GM08714 (cell line): Measurements from ENCODE around the gene ELMO3.

Source experiments
- H3K4me3 ChIP-seq: fragments of 200-500 bp; sonication (Bioruptor generic); 2 replicates; pipeline ENCODE4 v1.5.1; 2014; ENCODE audit warnings: mild to moderate bottlenecking, low read length, inconsistent platforms
- ZNF274 ChIP-seq: IDR thresholded peaks from 2 replicates; pipeline ENCODE4 v1.6.1; 2012; ENCODE audit warnings: mild to moderate bottlenecking, low read depth, low read length

The ELMO3 gene

GRCh38 chr16:67157892-67158635 lies 40.9 kb upstream of the ELMO3 start:
- no peak overlapping the region for H3K4me3 ChIP-seq
- TF ChIP-seq ZNF274: no peak

DNA sequence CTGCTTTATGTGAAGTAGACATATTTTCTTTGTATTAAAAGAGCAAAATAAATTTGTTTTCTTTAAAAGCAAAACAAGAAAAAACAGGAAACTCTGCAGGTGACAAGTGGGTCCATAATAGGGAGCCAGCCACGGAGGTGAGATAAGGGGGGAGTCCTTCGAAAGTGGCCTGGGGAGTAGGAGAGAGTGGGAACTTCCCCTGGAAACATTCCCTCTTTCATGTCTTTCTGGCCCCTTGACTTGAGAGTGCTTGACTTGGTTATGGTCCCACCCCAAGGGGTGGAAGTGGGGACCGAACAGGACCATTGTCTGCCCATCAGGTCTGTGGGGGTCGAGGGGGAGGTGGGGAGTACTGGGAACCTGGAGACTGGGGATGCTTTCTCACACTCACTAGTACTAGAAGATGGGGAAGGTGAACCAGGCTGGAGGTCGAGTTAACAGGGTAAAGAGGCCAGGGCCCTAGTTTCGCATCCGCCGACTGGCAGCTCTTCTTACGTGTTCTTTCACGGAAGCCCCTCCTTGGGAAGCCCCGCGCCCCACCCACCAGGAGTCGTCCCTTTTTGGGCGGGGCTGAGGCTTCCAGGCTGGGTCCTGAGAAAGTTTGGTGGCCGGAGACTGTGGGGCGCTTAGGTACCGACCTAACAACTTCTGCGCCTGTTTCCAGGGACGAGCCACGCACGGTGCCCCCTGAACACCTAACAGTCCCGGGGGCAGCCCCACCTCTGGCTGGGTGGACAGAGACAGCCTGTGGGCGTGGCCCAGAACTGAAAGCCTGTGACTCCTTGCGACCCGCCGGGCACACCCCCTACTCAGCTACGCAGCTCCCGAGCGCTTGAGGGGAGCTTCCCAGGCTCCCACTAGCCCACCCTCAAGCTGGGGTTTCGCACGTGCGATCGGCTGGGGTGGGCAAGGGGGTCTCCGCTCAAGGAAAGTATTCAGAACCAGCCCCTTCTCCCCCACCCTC lies 40.0 kb upstream of the ELMO3 start:
- TF ChIP-seq ZNF274: no peak
- peak overlapping the region; percentile 88 for H3K4me3 ChIP-seq

GRCh38 chr16:67161595-67162058 lies 37.3 kb upstream of the ELMO3 start:
- no peak for TF ChIP-seq ZNF274
- H3K4me3 ChIP-seq: no peak overlapping the region

- H3K4me3 ChIP-seq: no peak overlapping the region; the same call in 1 of the 2 replicates
Measured at GRCh38 chr16:67162506-67163163, 36.3 kb upstream of the ELMO3 start.

GRCh38 chr16:67163164-67163998 lies 35.5 kb upstream of the ELMO3 start:
- H3K4me3 ChIP-seq: no peak overlapping the region; the same call in 1 of the 2 replicates
- no peak for TF ChIP-seq ZNF274

More at GRCh38 chr16:67162506-67163163, 36.3 kb upstream of the ELMO3 start:
- TF ChIP-seq ZNF274: no peak

DNA sequence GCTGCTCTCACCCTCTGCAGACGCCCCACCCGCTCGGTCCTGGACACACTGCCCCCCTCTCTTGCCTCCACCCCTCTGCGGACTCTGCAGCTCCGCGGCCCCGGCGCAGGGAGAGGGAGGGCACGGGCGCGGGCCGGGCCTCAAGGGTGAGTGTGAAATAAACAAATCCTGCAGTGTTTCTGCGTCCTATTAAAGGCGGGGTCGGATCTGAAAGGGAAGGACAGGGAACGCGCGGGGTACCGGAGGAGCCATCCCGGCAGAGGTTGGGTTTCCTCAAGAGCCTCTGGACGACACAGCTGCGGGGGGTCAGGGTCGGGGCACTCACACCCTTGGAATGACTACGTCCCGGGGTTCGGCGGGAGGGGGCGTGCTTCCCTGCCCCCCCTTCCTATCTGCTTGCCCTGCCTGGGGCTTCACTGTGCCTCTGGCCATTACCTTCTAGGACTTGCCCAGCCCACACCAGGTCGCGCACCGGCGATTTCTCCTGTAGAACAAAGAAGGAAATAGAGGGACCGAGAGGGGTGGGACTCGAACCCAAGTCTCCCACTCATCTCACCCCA lies 34.9 kb upstream of the ELMO3 start:
- no peak overlapping the region; the same call in 1 of the 2 replicates for H3K4me3 ChIP-seq
- no peak for TF ChIP-seq ZNF274

GRCh38 chr16:67164599-67165061 lies 34.3 kb upstream of the ELMO3 start, which contains the start of gene HSF4:
Gene HSF4 (plus strand): TSS chr16:67164745. CDS start chr16:67164812, 67 bp downstream.
- TF ChIP-seq ZNF274: no peak
- no peak within 1 kb of the TSS; the same call in 1 of the 2 replicates for H3K4me3 ChIP-seq

DNA sequence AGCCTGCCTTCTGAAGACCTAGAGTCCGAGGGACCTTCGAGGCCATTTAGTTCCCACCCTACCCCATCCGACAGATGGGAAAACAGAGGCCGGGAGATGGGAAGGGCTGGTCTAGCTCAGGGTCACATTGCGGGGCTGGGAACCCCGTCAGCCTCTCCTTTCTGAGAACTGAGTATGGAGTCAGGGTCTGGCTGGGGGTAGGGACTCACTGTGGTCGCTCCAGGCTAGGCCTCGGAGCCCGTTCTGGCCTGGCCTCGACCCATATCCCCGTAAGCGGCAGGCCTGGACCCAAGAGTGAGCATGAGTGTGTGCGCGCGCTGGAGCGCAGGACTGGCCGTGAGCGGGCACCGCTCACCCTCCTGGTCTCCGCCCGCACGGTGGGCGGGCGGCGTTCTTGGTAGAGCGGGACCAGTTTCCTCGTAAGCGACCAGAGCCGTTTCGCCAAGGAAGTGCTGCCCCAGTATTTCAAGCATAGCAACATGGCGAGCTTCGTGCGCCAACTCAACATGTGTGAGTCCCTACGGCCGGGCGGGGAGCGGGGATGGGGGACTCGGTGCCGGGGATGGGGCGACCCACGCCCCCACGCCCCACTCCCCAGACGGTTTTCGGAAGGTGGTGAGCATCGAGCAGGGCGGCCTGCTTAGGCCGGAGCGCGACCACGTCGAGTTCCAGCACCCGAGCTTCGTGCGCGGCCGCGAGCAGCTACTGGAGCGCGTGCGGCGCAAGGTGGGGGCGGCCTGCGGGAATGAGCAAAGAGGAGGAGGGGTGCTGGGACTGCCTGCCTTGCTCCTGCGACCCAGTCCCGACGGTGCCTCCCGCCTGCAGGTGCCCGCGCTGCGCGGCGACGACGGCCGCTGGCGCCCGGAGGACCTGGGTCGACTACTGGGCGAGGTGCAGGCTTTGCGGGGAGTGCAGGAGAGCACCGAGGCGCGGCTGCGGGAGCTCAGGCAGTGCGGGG lies 33.5 kb upstream of the ELMO3 start:
- no peak for TF ChIP-seq ZNF274
- H3K4me3 ChIP-seq: no peak overlapping the region

DNA sequence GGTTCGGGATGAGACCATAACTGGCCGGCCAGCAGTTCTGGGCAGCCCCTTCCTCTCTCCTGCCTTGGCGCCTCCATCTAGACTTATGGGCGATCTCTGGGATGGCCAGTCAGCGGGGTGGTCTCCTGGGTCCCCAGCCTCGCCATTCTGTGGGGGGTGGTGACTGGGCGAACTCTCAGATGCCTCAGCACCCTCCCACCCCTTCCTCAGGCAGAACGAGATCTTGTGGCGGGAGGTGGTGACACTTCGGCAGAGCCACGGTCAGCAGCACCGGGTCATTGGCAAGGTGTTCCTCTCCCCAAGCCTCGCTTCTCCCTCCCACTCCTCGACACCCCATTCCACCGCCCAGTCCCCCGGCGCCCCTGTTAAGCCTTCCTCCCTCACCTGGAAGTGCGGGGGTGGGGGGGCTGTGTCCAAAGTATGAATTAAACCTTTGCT lies 32.8 kb upstream of the ELMO3 start:
- TF ChIP-seq ZNF274: no peak
- H3K4me3 ChIP-seq: no peak overlapping the region

DNA sequence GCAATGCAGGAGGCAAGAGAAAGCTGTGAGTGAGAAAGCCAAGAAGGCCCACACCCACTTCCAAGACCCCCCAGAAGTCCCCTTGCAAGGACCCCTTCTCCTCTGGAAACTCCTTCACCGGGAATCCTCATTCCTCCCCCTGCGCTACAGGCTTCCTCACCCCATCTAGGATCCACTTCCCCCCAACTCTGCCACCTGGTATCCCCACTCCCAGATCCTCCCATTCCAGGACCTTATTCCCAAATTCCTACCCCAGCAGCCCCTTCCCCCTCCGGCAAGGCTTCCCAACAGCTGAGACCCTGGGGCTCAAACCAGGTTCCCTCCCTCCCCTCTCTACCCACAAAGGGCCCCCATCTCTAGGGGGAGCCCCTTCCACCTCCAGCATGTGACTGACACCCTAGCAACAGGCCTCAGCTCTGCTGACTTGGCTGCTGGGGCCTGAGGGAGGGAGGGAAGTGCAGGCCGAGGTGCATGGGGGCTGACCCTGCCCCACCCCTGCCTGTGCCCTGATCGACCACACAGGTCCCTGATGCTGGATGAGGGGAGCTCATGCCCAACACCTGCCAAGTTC lies 32.2 kb upstream of the ELMO3 start:
- TF ChIP-seq ZNF274: no peak
- no peak overlapping the region for H3K4me3 ChIP-seq

DNA sequence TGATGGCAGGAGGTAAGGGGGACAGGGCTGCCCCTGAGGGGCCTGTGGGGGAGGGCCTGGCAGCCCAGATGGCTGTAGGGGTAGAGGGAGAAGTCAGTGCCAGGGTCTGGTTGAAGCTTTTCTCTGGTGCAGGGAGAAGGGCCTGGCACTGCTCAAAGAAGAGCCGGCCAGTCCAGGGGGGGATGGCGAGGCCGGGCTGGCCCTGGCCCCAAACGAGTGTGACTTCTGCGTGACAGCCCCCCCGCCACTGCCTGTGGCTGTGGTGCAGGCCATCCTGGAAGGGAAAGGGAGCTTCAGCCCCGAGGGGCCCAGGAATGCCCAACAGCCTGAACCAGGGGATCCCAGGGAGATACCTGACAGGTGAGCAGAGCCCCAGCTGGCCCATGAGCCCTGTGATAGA lies 31.3 kb upstream of the ELMO3 start:
- no peak for TF ChIP-seq ZNF274
- H3K4me3 ChIP-seq: no peak overlapping the region

DNA sequence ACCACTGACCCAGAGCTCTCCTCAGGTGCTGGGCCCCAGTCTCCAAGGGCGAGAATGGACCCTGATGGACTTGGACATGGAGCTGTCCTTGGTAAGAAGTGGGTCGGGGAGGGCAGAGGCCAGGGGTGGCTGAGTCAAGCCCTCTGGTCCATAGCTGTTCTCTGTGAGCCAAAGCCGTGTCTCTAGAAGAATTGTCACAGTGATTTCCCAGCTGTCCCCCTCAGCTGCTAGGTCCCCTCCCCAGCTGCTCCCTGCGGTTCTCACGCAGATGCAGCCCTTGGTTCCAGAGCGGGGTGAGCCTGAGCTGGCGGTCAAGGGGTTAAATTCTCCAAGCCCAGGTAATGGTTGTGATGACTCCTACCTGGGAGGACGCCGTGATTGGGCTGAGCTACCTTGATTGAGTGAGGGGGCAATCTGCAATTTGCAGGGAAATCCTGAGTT lies 29.9 kb upstream of the ELMO3 start:
- H3K4me3 ChIP-seq: no peak overlapping the region
- TF ChIP-seq ZNF274: no peak
